Stimulated activated CD8-positive, alpha-beta memory T cell treated with anti-CD3 and anti-CD28 coated beads, Interleukin-4, amount 100 ng/mL, for 48 hours (primary cell): Measurements from ENCODE around the gene KCNAB1.

Experiments
- DNase-seq: peaks from one replicate; pipeline ENCODE4 v3.0.0-alpha.2; 2020

The KCNAB1 gene

GRCh38 chr3:156332304-156332703 is 211.9 kb downstream of the KCNAB1 start:
- DNase-seq, result no peak

- no peak for DNase-seq
Observed at GRCh38 chr3:156334841-156335545, 214.6 kb downstream of the KCNAB1 start.

DNA sequence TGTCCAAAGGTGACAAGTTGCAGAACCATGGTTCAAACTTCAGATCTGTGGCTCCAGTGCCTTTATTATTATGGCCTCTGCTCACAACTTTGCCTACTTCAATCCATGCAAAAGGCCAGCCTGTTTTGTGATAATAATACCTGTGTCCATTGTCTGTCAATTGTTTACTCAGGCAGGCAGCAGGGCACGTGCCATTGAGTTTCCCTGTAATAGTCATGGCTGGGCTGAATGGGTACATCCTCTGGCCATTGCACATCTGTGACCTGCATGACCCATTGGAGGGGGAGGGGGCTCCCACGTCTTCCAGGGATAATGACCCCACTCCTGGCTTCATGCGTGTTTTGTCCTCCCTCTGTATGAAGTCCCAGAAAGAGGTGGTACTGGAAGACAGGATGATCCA is 219.1 kb downstream of the KCNAB1 start:
- DNase-seq, result no peak

DNA sequence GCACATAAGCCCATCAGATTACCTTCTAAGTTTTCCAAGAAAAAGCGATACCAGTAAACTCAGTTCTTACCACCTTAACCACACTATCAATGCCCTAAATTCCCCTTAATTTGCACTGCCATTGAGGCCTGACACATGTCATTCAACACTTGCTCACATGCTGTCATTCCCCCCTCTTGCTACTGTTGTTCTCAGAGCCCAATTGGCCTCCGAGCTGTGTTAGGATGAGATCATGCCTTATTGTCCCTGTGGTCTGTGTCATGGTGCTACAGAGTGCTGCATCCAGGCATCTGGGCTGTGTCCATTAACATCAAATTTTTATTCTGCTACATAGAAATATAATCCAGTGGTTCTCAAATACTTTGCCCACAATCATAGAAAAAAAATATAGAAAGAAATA is 221.0 kb downstream of the KCNAB1 start:
- DNase-seq, result no peak

DNA sequence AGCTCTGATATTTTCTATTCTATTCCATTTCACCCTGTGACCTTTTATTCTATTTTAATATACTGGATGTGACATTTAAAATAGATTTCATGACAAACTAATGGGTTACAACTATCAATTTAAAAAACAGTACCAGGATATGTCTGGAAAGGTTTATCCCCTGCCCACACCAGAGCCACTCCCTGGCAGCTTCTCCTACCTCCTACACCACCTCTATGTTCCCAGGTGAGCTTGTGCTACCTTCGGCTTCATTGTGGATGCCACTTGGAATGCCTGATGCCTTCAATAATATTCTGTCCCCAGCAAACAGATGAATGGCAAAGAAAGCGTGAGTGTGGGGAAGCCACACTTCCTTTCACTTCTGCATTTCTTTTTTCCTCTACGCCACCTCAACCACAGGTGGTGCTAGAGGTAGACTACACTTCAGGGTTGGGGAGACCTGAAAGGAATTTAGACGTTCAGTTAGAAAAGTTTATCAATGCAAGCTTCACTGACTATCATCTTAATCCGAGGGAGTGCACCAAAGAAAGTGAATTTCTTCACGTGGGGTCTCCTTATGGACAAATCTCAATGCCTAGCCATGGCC is 221.5 kb downstream of the KCNAB1 start:
- DNase-seq, result no peak

- no peak for DNase-seq
Observed at GRCh38 chr3:156344215-156344614, 223.8 kb downstream of the KCNAB1 start.

GRCh38 chr3:156349111-156349510 is 228.7 kb downstream of the KCNAB1 start:
- DNase-seq, result no peak

DNA sequence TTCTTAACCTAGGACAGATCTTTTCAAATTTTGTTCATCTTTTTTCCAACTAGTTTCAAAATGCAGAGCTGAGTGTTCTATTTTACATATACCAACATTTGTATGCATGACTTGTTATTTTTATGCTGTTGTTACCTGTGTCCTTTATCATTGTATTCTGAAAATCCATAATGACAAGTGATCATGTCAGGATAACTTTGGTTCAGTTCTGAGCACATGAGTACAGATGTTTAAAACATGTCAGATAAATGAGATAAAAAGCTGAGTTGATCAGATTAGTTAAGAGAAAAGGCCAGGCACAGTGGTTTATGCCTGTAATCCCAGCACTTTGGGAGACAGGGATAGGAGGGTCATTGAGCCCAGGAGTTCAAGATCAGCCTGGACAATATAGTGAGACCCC is 229.6 kb downstream of the KCNAB1 start:
- no peak for DNase-seq

DNA sequence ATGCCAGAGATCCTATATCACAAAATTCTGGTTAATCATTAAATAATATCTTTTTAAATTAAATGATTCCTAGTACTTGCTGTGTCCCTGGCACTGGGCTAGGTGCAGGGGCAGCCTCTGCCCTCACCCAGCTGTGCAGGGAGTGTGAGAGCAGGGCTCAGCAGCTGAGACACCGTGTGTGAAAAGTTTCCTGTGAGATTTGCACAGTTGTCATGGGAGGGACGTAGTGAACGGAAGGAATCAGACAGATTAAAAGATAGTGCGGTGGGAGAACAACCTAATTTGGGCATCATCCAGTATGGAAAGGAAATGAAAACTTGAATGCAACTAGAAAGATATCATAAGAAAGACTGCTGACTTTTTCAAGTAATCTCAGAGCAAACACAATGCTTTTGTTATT is 230.4 kb downstream of the KCNAB1 start:
- no peak for DNase-seq

GRCh38 chr3:156351783-156352182 is 231.4 kb downstream of the KCNAB1 start:
- no peak for DNase-seq

GRCh38 chr3:156352728-156353127 is 232.3 kb downstream of the KCNAB1 start:
- DNase-seq, result no peak

DNA sequence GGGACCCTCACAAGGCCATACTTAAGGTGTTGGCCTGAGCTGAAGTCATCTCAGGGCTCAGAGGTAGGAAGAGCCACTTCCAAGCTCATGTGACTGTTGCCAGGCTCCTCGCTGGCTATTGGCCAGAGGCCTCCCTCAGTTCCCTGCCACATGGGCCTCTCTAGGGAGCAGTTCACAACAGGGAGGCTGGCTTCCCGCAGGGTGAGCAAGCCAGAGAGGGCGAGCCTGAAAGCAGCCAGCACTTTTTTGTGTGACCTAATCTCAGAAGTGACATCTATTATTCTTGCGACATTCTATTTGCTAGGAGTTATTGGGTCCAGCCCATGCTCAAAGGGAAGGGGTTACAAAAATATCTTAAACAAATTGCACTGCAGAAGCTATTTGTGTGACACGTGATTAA is 233.2 kb downstream of the KCNAB1 start:
- no peak for DNase-seq

DNA sequence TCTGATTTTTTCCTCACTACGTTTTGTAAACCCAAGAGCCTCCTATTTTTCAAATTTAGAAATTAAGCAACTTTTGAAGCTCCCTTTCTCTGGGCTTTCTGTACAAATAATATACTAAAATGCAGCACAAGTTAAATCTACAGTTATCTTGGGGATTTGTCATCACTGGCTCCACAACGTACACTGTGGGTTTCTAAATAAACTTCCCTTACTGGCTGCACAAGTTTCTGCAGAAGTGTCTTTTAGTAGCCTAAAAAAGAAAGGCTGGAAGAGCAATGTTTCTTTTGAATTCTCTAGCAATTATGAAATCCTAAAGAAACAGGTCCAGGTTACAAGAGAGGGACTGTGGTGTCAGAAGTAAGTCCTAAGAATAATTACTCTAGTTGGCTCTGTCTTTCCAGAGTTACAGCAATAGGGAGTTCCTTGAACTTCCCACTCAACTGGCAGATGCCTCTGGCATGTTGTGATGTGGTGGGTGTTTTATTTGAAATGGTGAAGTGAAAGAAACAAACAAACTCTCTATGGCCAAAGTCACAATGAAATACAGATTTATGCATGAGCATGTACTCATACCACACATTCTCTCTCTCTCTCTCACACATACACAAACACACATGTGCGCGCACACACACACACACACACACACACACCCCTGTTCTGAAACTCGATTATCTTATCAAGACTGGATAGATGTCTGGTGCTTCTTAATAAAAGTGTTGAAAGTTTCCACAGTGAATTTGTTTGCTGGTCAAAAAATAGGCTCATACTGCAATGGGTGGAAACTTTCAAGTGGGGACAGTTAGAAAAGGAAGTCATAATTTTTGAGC is 236.4 kb downstream of the KCNAB1 start:
- no peak for DNase-seq

DNA sequence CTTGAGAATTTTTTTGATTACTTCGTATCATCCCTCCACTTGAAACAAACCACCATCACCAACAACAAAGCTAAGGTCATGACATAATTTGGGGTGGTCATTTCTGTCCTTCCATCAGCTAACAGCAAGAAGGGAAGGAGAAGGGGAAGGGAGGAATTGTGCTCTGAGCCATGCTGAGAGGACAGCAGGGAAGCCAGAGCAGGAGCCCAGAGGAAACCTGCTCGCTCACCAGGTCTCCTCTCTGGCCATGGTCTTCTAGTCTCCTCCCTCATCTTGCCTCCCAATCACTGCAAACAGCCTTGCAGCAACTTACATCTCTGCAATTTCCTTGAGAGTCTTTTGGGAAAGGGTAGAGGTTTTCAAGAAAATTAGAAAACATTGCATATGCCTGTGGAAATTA is 237.9 kb downstream of the KCNAB1 start:
- DNase-seq, result no peak

- DNase-seq, result no peak
Observed at GRCh38 chr3:156359368-156359767, 239.0 kb downstream of the KCNAB1 start.

- no peak for DNase-seq
Observed at GRCh38 chr3:156360083-156360482, 239.7 kb downstream of the KCNAB1 start.

DNA sequence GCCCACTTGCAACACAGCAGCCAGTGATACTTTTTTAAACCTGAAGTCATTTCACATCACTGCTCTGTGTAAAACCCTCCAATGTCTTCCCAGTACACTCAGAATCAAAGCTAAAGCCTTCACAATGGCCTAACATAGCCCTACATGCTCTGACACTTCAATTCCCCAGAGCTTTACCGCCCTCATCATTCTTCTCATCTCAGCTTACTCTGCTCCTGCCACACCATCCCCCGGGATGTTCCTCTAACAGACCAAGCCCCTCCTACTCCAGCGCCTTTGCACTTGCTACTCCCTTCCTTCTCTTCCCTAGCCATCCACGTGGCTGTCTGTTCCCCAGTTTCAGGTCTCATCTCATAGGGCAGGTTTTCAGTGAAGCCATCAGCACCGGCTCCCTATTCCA is 240.6 kb downstream of the KCNAB1 start:
- no peak for DNase-seq

DNA sequence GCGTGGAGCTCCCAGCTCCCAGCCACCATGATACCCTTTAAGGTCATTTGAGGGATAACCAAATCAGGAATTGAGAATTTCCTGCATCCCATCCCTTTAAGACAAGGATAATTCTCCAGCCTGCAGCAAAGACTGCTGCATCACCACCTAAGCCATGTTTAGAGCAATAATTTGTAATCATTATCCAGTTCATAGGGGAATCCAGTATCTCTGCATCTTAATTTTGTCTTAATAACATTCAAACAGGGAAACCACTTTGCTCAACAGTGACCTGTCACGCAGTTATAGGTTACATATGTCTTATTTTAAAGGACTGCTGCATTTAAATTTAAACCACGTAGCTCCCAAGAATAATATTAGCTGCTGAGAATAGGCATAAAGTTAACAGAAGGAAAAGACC is 246.2 kb downstream of the KCNAB1 start:
- no peak for DNase-seq

- no peak for DNase-seq
Observed at GRCh38 chr3:156368189-156368588, 247.8 kb downstream of the KCNAB1 start.

DNA sequence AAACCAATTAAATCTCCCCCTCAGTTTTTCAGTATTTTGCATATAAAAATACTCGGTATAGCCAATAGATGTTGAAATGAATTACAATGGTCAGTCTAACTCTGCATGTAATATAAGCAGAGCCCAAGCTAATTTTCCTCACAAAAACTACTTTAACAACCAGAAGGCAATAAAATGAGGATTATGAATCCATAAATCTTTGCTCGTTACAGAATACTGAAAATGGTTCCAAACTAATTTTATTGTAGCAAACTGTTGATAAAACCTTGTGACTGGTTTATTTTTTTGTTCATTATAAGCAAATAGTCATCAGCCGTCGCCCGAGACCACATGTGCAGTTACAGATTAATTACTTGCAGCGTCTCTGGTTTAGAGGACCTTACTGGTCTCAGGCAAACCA is 251.3 kb downstream of the KCNAB1 start:
- DNase-seq, result no peak

- DNase-seq, result no peak
Observed at GRCh38 chr3:156373095-156373494, 252.7 kb downstream of the KCNAB1 start.

DNA sequence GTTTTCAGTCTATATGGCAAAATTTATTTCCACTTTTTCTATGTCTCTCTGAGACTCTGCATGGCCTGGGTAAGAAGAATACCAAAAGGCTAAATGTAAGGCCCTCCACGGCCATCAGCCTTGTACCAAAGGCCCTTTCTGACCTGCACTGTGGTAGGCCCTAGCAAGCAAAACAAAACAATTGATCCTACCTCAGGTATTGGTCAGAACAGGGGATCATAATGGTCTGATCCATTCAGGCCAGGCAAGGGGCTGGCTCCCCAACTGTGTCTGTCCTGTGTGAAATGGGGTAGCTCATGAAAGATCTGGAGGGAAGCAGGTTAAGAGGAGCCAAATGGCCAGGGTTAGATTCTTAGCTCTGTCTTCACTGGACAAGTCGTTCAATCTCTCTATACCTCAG is 253.3 kb downstream of the KCNAB1 start:
- no peak for DNase-seq

GRCh38 chr3:156376199-156376598 is 255.8 kb downstream of the KCNAB1 start:
- DNase-seq, result no peak

GRCh38 chr3:156377266-156377665 is 256.9 kb downstream of the KCNAB1 start:
- DNase-seq, result no peak
